ENCODE measurements around the gene MAN2B2.

Gene MAN2B2

DNA sequence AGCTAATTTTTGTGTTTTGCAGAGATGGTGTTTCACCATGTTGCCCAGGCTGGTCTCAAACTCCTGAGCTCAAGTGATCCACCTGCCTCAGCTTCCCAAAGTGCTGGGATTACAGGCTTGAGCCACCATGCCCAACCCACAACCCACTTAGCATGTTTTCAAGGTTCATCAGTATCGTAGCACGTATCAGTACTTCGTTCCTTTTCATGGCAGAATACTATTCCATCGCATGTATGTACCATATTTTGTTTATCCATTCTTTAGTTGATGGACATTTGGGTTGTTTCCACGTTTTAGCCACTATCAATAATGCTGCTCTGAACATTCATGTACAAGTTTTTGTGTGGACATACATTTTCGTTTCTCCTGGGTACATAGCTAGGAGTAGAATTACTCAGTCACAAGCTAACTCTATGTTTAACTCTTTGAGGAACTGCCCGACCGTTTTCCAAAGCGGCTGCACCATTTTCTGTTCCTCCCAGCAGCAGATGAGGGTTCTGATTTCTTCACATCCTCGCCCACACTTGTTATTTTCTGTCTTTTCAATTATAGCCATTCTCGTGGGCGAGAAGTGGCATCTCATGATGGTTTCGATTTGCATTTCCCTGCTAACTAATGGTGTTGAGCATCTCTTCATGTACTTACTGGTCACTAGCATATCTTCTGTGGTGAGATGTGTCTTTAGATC lies 32.5 kb downstream of the MAN2B2 start:
- TF ChIP-seq, protein P1, sequence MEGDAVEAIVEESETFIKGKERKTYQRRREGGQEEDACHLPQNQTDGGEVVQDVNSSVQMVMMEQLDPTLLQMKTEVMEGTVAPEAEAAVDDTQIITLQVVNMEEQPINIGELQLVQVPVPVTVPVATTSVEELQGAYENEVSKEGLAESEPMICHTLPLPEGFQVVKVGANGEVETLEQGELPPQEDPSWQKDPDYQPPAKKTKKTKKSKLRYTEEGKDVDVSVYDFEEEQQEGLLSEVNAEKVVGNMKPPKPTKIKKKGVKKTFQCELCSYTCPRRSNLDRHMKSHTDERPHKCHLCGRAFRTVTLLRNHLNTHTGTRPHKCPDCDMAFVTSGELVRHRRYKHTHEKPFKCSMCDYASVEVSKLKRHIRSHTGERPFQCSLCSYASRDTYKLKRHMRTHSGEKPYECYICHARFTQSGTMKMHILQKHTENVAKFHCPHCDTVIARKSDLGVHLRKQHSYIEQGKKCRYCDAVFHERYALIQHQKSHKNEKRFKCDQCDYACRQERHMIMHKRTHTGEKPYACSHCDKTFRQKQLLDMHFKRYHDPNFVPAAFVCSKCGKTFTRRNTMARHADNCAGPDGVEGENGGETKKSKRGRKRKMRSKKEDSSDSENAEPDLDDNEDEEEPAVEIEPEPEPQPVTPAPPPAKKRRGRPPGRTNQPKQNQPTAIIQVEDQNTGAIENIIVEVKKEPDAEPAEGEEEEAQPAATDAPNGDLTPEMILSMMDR (conservative IDR thresholded peaks at IDR 0.05; ENCODE audit: low read length), result no peak
- no peak for DNase-seq (ENCODE audit: low read depth)
- no peak overlapping the region for H3K4me3 ChIP-seq (ENCODE audit: low read length)

DNA sequence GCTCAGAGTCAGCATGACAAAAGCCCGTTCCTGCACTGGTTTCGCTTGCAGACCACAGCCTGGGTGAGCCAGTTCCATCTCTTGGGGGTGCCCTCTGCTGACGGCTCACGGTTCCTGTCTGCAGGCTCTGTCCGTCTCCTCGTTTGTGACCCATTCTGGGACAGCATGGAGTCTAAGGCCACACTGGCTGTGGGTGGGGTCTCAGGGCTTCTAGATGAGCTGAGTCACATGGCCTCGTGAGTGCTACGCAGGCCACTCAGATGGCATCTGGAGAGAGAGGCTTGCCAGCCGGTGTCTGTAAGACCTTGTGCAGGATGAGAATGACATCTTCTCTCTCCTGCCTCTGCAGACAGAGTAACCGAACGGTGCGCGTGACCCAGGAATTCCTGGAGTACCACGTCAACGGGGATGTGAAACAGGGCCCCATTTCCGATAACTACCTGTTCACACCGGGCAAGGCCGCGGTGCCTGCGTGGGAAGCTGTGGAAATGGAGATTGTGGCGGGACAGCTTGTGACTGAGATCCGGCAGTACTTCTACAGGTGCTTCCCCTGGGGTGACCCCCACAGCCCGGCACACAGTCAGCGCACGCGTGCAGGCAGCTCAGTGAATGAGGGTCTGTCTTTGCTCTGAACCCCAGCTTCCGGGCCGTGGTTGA lies 33.9 kb downstream of the MAN2B2 start:
- TF ChIP-seq, protein P1 (conservative IDR thresholded peaks at IDR 0.05; ENCODE audit: low read length), result no peak
- no peak overlapping the region for H3K4me3 ChIP-seq (ENCODE audit: low read length)
- no peak for DNase-seq (ENCODE audit: low read depth)

DNA sequence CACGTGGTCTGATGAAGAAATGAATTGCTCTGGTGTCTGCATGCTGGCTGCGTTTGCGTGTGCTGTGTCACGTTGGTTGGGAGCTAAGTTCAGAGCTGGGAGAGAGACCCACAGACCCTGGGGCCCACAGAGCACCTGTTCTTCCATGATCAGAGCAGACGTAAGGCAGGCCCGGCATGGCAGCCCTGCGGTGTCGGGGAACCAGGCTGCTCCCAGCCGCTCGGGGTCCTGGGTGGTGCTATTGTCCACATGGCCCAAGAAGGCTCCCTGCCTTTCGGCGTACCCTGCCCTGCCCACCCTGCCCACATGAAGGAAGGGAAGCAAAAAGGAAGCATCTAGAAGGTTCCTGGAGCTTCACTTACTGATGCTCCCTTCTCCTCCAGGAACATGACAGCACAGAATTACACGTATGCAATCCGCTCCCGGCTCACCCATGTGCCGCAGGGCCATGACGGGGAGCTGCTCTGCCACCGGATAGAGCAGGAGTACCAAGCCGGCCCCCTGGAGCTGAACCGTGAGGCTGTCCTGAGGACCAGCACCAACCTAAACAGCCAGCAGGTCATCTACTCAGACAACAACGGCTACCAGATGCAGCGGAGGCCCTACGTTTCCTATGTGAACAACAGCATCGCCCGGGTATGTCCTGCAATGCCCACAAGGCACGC lies 34.6 kb downstream of the MAN2B2 start:
- TF ChIP-seq, protein P1 (conservative IDR thresholded peaks at IDR 0.05; ENCODE audit: low read length), result no peak
- no peak for DNase-seq (ENCODE audit: low read depth)
- H3K4me3 ChIP-seq (ENCODE audit: low read length), result no peak overlapping the region

DNA sequence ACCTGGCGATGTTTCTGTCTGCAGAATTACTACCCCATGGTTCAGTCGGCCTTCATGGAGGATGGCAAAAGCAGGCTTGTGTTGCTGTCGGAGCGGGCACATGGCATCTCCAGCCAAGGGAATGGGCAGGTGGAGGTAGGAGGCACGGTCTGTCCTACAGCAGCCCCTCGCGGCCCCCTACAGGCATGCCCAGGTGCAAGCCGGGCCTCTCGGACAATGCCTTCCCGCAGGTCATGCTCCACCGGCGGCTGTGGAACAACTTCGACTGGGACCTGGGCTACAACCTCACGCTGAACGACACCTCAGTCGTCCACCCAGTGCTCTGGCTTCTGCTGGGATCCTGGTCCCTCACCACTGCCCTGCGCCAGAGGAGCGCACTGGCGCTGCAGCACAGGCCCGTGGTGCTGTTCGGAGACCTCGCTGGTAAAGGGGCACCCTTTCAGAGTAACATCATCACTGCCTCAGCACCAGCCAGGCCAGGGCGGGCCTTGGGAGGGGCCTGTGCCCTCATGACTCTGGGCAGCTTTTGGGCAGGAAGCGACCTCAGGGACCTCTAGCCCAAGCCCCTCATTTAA lies 36.0 kb downstream of the MAN2B2 start:
- no peak for DNase-seq (ENCODE audit: low read depth)
- H3K4me3 ChIP-seq (ENCODE audit: low read length), result no peak overlapping the region
- TF ChIP-seq, protein P1 (conservative IDR thresholded peaks at IDR 0.05; ENCODE audit: low read length), result no peak

DNA sequence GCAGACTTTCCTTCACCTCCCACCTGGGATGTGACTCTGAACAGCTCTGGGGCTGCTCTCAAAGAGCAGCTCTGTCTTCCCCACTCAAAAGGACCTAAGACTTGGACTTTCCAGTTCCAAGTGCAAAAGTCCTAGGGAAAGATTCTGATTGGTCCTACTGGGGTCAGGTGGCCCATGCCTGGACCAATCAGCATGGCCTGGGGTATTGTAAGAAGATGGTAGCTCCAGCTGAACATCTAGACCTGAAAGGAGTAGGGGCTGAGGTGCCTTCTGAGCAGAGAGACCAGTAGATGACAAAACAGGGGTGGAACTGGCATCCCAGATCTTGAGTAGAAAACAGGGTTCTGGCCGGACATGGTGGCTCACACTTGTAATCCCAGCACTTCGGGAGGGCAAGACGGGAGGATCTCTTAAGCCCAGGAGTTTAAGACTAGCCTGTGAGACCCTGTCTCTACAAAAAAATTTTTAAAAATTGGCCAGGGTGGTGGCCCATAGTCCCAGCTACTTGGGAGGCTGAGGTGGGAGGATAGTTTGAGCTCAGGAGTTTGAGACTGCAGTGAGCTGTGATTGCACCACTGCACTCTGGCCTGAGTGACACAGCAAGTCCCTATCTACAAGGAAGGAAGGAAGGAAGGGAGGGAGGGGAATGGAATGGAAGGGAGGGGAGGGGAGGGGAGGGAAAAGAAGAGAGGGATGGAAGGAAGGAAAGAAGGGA lies 38.1 kb downstream of the MAN2B2 start:
- DNase-seq (ENCODE audit: low read depth), result no peak
- TF ChIP-seq, protein P1 (conservative IDR thresholded peaks at IDR 0.05; ENCODE audit: low read length), result no peak
- no peak overlapping the region for H3K4me3 ChIP-seq (ENCODE audit: low read length)

- no peak overlapping the region for H3K4me3 ChIP-seq (ENCODE audit: low read length)
- TF ChIP-seq, protein P1 (conservative IDR thresholded peaks at IDR 0.05; ENCODE audit: low read length), result no peak
- DNase-seq (ENCODE audit: low read depth), result no peak
These were observed 39.0 kb downstream of the MAN2B2 start for GRCh38 chr4:6613676-6614651.
